ENCODE measurements around the gene CNBD2. TPM values are rescaled to one million over a fixed set of nuclear protein-coding genes. Genes with fewer than 3 reads are reported as not detected.

Gene CNBD2
- total and polyA plus RNA-seq, 4 donors = 2.2 to 3.1 (median 2.5) TPM

- DNase-seq (ENCODE audit: low spot score) = no peak
- Histone ChIP-seq H3K4me3 (ENCODE audit: low read depth in 1 of 3, low read length in 3 of 3) (no peak overlapping the region), H3K9ac (ENCODE audit: low read depth in 1 of 2, low read length in 2 of 2) (no peak overlapping the region), H3K27ac (ENCODE audit: low read depth in 1 of 2, low read length in 2 of 2) (no peak overlapping the region), H3K27me3 (ENCODE audit: control insufficient read depth in 4 of 4, insufficient read depth in 4 of 4, low read length in 3 of 4) (no peaks in the 10 kb centered on the region), H3K9me3 (ENCODE audit: control insufficient read depth in 4 of 4, low read length in 3 of 4) (no peaks in the 10 kb centered on the region), H3K4me1 (ENCODE audit: control insufficient read depth in 4 of 4, insufficient read depth in 4 of 4, low read length in 3 of 4) (no peaks in the 10 kb centered on the region), H3K36me3 (ENCODE audit: control insufficient read depth in 4 of 4, insufficient read depth in 3 of 4, low read depth in 1 of 4, low read length in 3 of 4) (no peaks in the 10 kb centered on the region)
- TF ChIP-seq RXRA (IDR thresholded peaks at IDR 0.05) (no peak), YY1 (IDR thresholded peaks at IDR 0.05) (no peak), ZBTB33 (IDR thresholded peaks at IDR 0.05) (no peak), FOXA1 (IDR thresholded peaks at IDR 0.05) (no peak), HNF4A (conservative IDR thresholded peaks at IDR 0.05) (no peak), RAD21 (IDR thresholded peaks at IDR 0.05) (no peak)
Observed at GRCh38 chr20:36002855-36003254, 34.5 kb downstream of the CNBD2 start.

- H3K4me1 ChIP-seq (ENCODE audit: control insufficient read depth in 4 of 4, insufficient read depth in 4 of 4, low read length in 3 of 4) = no peaks in the 10 kb centered on the region
- no peak for DNase-seq (ENCODE audit: low spot score)
- H3K4me3 ChIP-seq (ENCODE audit: low read depth in 1 of 3, low read length in 3 of 3) = no peak overlapping the region
- no peak for TF ChIP-seq HNF4A (conservative IDR thresholded peaks at IDR 0.05)
- TF ChIP-seq, protein P1, sequence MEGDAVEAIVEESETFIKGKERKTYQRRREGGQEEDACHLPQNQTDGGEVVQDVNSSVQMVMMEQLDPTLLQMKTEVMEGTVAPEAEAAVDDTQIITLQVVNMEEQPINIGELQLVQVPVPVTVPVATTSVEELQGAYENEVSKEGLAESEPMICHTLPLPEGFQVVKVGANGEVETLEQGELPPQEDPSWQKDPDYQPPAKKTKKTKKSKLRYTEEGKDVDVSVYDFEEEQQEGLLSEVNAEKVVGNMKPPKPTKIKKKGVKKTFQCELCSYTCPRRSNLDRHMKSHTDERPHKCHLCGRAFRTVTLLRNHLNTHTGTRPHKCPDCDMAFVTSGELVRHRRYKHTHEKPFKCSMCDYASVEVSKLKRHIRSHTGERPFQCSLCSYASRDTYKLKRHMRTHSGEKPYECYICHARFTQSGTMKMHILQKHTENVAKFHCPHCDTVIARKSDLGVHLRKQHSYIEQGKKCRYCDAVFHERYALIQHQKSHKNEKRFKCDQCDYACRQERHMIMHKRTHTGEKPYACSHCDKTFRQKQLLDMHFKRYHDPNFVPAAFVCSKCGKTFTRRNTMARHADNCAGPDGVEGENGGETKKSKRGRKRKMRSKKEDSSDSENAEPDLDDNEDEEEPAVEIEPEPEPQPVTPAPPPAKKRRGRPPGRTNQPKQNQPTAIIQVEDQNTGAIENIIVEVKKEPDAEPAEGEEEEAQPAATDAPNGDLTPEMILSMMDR (IDR thresholded peaks at IDR 0.05; ENCODE audit: low read depth, low read length, missing input control) = no peak
- no peak for TF ChIP-seq REST (IDR thresholded peaks at IDR 0.05)
- H3K27me3 ChIP-seq (ENCODE audit: control insufficient read depth in 4 of 4, insufficient read depth in 4 of 4, low read length in 3 of 4) = no peaks in the 10 kb centered on the region
- no peaks in the 10 kb centered on the region for H3K36me3 ChIP-seq (ENCODE audit: control insufficient read depth in 4 of 4, insufficient read depth in 3 of 4, low read depth in 1 of 4, low read length in 3 of 4)
- no peak overlapping the region for H3K27ac ChIP-seq (ENCODE audit: low read depth in 1 of 2, low read length in 2 of 2)
- 91% methylated on average over 1 of the region's 1 CpG for WGBS
- H3K9ac ChIP-seq (ENCODE audit: low read depth in 1 of 2, low read length in 2 of 2) = no peak overlapping the region
- H3K9me3 ChIP-seq (ENCODE audit: control insufficient read depth in 4 of 4, low read length in 3 of 4) = no peaks in the 10 kb centered on the region
Observed at GRCh38 chr20:36004045-36004444, 35.7 kb downstream of the CNBD2 start.

GRCh38 chr20:36008461-36009035 is 40.2 kb downstream of the CNBD2 start:
- DNase-seq (ENCODE audit: low spot score) = no peak
- TF ChIP-seq NR2F2 (IDR thresholded peaks at IDR 0.05) (peak; percentile 53), RXRA (IDR thresholded peaks at IDR 0.05) (no peak)
- Histone ChIP-seq H3K9ac (ENCODE audit: low read depth in 1 of 2, low read length in 2 of 2) (no peak overlapping the region), H3K4me3 (ENCODE audit: low read depth in 1 of 3, low read length in 3 of 3) (no peak overlapping the region), H3K4me1 (ENCODE audit: control insufficient read depth in 4 of 4, insufficient read depth in 4 of 4, low read length in 3 of 4) (no peaks in the 10 kb centered on the region), H3K9me3 (ENCODE audit: control insufficient read depth in 4 of 4, low read length in 3 of 4) (no peaks in the 10 kb centered on the region), H3K27me3 (ENCODE audit: control insufficient read depth in 4 of 4, insufficient read depth in 4 of 4, low read length in 3 of 4) (no peaks in the 10 kb centered on the region), H3K27ac (ENCODE audit: low read depth in 1 of 2, low read length in 2 of 2) (no peak overlapping the region), H3K36me3 (ENCODE audit: control insufficient read depth in 4 of 4, insufficient read depth in 3 of 4, low read depth in 1 of 4, low read length in 3 of 4) (no peaks in the 10 kb centered on the region)
- 90% methylated on average over 4 of the region's 4 CpGs for WGBS
